NK-92 treated with Interleukin-12 subunit alpha and Interleukin-12 subunit beta, amount 100 ng/mL, for 24 hours (cell line): Measurements from ENCODE around the gene CRKL.

ENCODE experiments used
- DNase-seq: peaks from one replicate; lab custom pipeline; 2025; lab: John Stamatoyannopoulos, UW

The CRKL gene

DNA sequence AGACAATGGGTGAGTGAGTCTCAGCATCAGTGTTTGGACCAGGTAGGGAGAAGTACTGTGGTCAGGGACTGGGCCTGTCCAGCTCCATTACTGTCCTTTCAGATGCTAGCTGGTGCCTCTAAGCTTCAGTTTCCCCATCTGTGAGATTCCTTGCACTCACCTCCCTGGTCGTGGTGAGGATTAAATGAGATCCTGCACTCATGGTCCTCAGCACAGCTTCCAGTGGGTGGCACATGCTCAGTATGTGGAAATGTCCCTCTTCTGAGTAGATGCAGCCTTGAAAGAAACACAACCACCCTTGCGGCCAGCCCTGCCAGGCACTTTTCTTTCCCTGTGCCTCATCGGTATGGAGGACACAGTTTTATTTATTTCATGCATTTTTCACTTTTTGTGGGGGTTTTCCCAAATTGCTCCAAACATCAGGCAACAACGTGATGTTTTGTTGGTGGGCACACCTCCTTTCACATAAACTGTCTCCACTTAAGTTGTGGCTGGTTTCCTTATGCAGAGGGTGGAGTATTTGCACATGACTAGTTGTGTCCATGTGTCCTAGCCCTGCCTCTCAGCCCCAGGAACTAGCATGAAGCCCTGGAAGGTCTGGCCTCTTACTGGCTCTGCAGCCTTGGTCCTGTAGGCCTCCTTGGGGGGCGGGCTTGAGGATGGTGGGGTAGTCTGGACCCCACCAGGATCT is 66.0 kb downstream of the CRKL start:
- DNase-seq: no peak

DNA sequence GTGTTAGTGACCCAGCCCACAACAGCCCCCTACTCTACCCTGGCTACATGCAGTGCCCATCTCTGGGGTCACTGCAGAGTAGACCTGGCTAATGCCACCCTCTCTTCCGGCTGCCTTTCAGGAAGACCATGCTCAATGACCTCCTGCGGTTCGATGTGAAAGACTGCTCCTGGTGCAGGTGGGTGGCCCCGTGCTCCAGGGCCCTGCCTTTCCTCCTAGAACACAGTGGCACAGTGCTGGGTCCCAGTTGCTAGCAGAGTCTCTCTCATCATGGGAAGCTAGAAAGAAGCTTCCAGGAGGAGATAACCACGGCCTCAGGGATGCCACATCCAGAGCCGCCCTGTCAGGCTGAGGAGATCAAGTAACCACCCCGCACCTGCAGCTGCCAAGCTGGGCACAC is 68.5 kb downstream of the CRKL start:
- DNase-seq: no peak

DNA sequence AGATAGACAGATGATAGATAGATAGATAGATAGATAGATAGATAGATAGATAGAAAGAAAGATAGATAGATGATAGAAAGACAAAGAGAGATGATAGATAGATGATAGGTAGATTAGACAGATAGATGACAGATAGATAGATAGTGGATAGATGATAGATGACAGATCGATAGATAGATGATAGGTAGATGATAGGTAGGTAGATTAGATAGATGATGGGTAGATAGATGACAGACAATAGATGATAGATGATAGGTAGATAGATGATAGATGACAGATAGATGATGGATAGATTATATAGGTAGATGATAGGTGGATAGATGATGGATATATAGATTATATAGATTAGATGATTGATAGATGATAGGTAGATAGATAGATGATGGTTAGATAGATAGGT is 69.2 kb downstream of the CRKL start:
- DNase-seq: no peak

DNA sequence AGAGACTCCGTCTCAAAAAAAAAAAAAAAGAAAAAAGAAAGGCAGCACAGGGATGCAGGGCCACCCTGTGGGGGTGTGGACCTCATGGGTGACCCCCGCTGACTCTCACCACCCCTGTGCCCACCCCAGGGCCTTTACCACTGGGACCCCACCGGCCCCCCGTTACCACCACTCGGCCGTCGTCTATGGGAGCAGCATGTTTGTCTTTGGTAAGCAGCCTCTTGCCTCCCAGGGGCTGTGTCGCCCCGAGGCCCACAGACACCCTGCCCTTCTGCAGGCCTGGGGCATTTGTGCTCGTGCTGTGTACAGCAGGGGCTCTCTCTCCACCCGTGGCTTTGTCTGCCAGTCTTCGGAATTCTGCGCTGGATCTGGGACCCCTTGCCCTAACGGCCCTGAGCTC is 70.2 kb downstream of the CRKL start:
- no peak for DNase-seq

DNA sequence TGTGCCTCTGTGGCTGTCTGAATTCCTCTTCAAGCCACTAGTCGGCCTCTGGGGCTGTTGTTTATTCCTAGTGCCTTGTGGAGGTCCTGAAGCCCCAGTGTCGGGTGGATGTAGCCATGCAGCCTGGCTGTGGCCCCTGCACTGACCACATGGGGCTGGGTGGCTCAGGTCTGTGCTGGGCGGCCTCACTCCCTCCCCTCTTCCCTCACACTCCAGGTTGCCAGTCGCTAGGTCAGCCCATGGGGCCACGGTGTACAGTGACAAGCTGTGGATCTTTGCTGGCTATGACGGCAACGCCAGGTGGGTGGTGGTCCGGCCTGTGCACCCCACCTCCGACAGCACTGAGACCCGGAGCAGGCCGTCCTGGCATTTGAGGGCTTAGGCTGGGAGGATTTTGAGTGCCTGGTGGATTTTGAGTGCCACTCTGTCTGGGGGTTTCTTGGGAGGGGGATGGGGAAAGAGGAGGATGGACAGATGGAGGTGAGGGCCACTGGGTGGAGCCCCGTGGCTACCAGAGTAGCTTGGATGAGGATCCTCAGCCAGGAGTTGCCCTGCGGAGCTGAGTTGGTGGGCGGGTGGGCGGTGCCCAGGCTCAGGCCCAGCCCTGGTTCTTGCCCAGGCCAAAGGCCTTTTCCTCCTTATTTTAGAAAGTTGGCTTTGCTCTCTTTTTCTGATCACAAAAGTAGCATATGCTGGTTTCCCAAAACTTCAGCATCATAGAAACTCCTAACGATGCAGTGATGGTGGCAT is 71.5 kb downstream of the CRKL start:
- DNase-seq: no peak

DNA sequence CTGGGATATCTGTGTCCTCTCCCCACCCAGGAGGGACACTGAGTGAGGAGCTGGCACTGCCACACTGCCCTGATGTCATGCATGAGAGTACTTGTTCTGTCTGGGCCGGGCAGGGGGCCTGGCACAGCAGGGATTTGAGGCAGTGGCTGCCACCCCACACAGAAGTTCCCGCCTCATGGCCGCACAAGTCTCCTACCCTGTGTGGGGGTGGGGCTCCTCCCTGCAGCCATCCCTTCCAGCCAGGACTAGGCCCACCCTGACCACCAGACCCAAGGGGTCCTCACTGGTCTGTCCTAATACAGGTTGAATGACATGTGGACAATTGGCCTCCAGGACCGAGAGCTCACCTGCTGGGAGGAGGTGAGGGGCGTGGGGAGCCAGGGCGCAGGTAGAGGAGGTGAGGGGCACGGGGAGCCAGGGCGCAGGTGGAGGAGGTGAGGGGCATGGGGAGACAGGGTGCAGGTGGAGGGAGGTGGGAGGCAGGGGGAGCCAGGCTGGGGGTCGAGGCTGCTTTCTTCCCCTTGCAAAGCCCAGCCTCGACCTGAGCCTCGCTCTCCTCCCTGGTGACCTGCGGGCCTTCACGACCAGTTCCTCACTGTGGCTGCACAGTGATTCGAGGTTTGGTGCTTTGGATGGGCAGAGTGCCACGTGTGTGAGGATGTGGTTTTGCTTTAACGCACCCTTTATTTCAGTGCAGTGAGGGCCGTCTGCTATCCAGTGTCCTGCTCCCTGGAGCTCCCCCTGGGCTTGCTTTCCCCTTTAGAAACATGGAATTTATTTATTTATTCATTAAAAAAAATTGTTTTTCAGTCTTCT is 72.3 kb downstream of the CRKL start:
- no peak for DNase-seq

DNA sequence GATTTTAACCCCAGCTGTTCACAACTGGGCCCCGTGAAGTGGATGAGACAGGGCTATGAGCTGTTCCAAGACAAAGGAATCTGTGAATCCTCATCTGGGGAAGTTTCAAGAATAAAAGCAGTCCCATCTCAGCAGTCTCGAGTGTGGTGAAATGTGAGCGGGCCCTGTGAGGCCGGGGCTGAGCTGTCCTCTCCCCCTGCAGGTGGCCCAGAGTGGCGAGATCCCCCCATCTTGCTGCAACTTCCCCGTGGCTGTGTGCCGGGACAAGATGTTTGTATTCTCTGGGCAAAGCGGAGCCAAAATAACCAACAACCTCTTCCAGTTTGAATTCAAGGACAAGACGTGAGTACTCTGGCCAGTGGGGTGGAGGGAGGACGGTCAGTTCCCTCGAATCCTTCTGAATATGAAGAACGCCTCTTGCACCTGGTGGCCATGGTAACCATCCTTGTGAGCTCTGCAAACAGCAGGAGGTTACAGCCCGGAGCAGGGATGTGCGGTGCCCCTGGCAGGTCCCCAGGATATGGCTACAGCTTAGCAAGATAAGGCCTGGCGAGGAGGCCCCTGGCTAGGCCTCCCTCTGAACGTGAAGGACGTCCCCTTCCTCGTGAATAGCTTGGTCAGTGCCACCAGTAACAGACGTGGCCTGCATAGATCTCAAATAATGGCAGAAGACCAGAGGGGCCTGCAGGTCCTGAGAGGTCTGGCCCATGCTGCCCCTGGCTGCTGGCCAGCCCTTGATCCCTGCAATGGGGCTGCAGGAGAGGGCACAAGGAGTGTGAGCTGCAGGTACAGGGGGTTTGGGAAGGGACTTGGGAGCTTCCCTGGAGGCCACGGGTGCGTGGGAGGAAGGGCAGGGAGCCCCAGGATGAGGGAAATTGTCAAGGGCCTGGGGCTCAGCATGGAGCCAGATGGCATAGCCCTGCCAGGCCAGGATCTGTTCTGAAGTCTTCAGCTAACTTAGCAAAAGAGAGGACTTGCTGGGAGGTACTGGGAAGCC is 73.3 kb downstream of the CRKL start:
- no peak for DNase-seq

DNA sequence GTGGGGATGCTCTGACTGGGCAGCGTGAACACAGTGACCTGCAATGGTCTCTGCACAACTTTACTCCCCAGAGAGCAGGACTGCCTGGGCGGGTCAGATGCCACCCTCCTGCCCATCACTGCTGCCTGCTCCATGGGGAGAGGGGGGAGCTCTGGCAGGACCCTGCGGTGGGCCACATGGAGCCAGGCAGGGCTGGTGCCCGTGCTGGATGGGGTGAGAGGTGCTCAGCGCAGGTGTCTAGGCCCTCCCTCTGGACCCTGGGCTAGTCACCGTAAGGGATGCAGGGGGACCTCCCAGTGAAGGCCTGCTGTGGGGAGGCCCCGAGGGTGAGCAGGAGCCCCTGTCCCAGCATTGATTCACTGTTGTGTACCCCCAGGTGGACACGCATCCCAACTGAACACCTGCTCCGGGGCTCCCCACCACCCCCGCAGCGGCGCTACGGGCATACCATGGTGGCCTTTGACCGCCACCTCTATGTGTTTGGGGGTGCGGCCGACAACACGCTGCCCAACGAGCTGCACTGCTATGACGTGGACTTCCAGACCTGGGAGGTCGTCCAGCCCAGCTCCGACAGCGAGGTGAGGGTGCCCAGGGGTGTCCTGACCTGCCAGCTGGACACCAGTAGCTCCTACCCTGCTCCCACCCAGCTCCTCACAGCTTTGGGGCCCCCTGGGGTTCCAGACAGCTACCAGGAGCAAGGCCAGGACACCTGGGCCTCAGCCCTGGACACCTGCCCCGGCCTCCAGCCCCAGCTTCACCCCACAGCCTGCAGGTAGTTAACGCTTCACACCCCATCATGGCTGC is 74.2 kb downstream of the CRKL start:
- no peak for DNase-seq

DNA sequence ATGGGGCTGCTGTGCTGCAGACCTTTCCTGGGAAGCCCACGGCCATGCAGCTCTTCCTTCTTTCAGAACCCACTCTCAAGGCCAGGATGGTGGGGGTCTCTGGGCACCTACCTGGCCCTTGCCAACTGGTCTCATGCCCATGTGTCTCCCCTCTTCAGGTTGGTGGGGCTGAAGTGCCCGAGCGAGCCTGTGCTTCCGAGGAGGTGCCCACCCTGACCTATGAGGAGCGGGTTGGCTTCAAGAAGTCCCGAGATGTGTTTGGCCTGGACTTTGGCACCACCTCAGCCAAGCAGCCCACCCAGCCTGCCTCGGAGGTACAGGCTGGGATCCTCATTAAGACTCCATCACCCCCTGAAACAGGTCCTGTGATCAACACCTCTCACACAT is 74.8 kb downstream of the CRKL start:
- no peak for DNase-seq

DNA sequence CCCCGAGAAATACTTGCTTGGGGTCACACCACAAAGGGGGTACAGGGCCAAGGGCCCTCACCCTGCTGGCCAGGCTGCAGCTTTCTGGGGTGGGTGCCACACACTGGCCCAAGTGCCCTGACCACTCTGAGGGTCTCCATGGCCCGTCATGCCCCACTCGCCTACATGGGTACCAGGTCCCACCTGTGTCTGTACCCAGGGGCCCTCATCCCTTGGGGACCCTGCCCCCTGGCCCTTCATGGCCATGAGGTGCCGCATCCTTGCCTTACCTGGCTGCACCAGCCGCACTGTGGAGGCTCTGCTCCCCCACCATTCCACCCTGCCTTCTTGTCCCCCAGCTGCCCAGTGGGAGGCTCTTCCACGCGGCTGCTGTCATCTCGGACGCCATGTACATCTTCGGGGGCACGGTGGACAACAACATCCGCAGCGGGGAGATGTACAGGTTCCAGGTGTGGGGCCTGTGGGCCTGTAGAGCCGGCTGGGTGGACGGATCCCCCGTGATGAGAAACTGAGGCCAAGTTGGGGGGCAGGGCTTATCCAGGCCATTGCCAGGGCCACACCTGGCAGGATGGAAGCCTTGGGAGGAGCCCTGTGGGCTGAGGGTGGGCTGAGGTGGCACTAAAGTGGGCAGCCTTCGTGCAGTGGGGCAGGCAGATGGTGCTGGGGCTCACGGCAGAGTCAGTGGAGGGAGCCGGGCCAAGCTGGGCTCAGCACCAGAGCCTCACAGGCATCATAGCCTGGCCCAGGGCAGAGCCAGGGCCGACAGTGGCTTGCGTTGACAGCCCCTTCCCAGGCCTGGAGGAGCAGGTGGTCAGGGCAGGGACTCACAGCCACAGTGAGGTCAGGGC is 75.5 kb downstream of the CRKL start:
- DNase-seq: no peak

DNA sequence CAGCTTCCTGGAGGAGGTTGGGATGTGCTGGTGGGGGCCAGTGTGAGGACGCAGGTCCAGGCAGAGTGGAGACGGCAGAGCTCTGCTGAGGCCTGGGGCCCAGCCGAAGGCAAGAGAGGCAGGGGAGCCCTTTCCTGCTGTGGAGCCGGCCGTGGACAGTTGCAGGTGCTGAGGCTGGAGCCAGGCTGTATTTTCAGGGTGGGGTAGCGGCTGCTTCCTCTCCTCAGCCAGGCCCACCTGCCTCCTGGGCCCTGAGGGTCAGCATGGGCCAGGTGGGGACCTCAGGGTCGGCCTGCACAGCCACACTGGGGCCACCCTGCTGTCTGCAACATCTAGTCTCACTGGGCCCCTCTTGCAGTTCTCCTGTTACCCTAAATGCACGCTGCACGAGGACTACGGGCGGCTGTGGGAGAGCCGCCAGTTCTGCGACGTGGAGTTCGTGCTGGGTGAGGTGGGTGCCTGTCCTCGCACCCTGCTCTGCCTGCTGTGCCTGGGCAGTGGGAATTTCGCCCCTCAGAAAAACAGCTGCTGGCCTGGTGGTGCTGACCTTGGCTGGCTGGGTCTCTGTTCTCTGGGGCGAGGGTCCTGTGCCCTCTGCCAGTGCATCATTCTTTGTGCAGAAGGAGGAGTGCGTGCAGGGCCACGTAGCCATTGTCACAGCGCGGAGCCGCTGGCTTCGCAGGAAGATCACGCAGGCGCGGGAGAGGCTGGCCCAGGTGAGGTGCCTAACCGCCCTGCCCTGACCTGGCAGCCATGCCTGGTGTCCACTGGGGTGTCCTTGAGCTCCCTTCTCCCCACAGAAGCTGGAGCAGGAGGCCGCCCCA is 76.3 kb downstream of the CRKL start:
- DNase-seq: no peak

DNA sequence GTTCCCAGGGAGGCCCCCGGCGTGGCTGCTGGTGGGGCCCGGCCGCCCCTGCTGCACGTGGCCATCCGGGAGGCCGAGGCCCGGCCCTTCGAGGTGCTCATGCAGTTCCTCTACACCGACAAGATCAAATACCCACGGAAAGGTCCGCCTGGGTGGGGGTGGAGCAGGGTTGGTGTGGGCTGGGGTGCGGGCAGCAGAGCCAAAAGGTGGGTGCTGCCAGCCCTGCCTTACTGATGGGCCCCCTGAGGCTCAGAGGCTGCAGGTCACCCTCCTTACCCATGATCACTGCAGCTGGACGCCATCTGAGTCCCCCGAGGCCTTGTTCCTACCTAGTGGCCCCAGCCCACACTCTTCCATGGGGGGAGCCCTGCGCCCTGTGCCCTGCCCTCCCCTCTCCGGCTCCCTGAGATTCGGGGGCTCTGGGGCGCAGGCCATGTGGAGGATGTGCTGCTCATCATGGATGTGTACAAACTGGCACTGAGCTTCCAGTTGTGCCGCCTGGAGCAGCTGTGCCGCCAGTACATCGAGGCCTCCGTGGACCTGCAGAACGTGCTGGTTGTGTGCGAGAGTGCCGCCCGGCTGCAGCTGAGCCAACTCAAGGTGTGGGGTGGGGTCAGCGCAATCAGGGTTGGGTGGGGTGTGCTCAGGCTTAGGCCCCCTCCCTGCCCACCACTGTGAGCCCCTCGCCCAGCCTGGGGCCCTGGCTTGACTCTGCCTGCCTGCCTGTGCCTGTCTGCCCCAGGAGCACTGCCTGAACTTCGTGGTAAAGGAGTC is 77.1 kb downstream of the CRKL start:
- no peak for DNase-seq

DNA sequence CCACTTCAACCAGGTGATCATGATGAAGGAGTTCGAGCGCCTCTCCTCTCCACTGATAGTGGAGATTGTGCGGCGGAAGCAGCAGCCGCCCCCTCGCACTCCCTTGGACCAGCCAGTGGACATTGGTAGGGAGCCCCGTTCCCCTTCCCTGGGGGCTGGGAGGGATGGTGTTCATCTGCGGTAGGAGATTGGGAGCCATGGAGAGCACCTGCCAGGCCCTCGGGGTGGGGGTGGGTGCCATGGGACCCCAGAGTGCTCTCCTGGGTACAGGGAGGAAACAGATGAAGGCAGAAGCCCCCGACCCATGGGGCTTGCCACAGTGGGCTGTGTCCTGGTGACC is 77.7 kb downstream of the CRKL start:
- no peak for DNase-seq

DNA sequence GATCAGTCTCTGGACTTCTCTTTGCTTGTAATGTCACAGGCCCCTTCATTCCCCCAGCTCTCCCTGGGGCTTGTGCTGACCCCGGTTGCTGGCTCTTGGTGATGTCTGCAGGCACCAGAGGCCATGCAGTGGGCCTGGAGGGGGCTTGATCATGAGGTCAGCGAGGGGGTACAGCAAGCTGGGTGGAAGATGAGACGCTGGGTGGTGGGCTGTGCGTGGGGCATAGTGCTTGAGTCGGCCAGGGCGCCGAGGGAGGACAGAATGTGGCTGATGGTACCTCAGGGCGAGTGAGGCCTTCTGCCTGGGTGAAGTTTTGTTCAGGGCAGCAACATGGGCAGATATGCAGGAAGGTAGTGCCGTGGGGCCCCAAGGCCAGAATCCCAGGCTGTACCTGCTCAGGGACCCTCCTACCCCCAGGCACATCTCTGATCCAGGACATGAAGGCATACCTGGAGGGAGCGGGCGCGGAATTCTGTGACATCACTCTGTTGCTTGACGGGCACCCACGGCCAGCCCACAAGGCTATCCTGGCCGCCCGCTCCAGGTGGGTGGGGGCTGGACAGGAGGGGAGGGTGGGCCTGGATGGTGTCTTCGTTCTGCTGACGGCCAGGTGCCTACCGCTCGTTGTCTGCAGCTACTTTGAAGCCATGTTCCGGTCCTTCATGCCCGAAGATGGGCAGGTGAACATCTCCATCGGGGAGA is 78.3 kb downstream of the CRKL start:
- DNase-seq: no peak

DNA sequence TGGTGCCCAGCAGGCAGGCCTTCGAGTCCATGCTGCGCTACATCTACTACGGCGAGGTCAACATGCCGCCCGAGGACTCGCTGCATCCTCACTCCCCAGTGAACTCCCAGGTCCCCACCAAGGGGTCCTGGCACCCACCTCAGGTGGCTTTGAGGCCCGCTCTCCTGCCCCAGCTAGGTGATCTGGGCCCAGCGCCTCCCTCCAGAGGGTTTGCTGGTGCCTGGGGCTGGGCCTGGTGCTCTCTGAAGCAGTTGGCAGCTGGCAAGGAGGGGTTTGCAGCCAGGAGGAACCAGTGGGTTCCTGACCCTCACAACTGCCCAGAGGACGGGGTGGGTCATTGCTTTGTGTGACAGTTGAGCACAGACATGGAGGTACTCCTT is 78.8 kb downstream of the CRKL start:
- DNase-seq: no peak

DNA sequence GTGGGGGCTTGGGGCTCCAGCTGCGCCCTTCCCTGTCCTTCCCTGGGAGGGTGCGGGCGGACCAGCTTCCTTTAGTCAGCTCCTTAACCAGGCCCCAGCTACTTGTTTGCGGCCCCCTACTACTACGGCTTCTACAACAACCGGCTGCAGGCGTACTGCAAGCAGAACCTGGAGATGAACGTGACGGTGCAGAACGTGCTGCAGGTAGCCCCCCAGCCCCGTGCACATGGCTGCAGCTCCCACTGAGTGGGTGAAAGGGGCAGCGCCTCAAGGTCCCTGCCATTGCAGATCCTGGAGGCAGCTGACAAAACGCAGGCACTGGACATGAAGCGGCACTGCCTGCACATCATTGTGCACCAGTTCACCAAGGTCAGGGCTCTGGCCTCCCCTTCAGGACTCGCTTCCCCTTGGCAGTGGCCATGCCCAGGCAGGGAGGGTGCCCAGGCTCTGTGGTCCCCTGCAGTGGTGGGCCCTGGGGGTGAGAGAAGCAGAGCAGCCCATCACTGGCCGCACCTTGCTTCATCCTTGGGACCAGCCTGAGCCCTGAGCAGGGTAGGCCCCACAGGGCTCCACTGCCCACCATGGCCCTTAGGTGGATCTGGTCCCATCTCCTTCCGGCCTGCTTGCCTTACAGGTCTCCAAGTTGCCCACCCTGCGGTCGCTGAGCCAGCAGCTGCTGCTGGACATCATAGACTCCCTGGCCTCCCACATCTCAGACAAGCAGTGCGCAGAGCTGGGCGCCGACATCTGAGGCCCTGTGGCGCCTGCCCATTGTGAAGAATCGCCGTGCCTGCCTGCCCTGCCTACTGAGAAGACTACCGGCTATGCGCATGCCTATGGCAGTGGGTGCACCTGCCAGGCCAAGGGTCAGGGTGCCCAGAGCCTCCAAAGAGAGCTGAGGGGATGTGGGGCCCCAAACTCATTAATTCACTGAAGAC is 79.7 kb downstream of the CRKL start:
- DNase-seq: no peak
